ENCODE measurements around the gene DENND1B. TPM values are rescaled to one million over a fixed set of nuclear protein-coding genes. Genes with fewer than 3 reads are reported as not detected.

DENND1B gene
- polyA plus RNA-seq, 1 donor from 2014 or later, result 12.4 TPM

GRCh38 chr1:197619008-197619640 is 156.2 kb downstream of the DENND1B start:
- H2AFZ ChIP-seq (ENCODE audit: low read depth, low read length), result no peak overlapping the region
- H3K4me3 ChIP-seq (ENCODE audit: low read length), result no peak overlapping the region
- H4K20me1 ChIP-seq (ENCODE audit: insufficient read depth), result no peaks in the 10 kb centered on the region
- no peaks in the 10 kb centered on the region for H3K79me2 ChIP-seq (replicated peaks; ENCODE audit: insufficient read depth, low read length)
- no peaks in the 10 kb centered on the region for H3K36me3 ChIP-seq (ENCODE audit: insufficient read depth, low read length)
- no peak overlapping the region for H3K27ac ChIP-seq (ENCODE audit: low read length)
- H3K27me3 ChIP-seq (ENCODE audit: insufficient read depth, low read depth, low read length), result no peaks in the 10 kb centered on the region
- H3K9ac ChIP-seq (ENCODE audit: low read length), result no peak overlapping the region
- no peak overlapping the region for H3K4me2 ChIP-seq (ENCODE audit: low read length)
- no peaks in the 10 kb centered on the region for H3K9me2 ChIP-seq (ENCODE audit: insufficient read depth, low read length)
- no peaks in the 10 kb centered on the region for H3F3A ChIP-seq (ENCODE audit: insufficient read depth, low read length, poor library complexity, severe bottlenecking)
- no peaks in the 10 kb centered on the region for H3K9me3 ChIP-seq (ENCODE audit: low read length)
- TF ChIP-seq MXI1 (conservative IDR thresholded peaks at IDR 0.05; ENCODE audit: poor library complexity, severe bottlenecking), result no peak
- TF ChIP-seq REST (IDR thresholded peaks at IDR 0.05; ENCODE audit: borderline replicate concordance), result no peak
- no peak for TF ChIP-seq EZH2 (IDR thresholded peaks at IDR 0.05; ENCODE audit: borderline replicate concordance, insufficient read depth, low read length, poor library complexity, severe bottlenecking)
- TF ChIP-seq CTCF (IDR thresholded peaks at IDR 0.05; ENCODE audit: poor library complexity, severe bottlenecking), result peak; percentile 63
- peak; percentile 70 for TF ChIP-seq SMC3 (conservative IDR thresholded peaks at IDR 0.05; ENCODE audit: poor library complexity)
- TF ChIP-seq RAD21 (conservative IDR thresholded peaks at IDR 0.05), result peak; percentile 63
- no peak for TF ChIP-seq EP300 (conservative IDR thresholded peaks at IDR 0.05; ENCODE audit: poor library complexity, severe bottlenecking)
- TF ChIP-seq POLR2AphosphoS5 (IDR thresholded peaks at IDR 0.05), result no peak
- TF ChIP-seq TAF1 (IDR thresholded peaks at IDR 0.05; ENCODE audit: low read depth), result no peak

GRCh38 chr1:197618061-197618460 is 157.2 kb downstream of the DENND1B start:
- no peaks in the 10 kb centered on the region for H3K27me3 ChIP-seq (ENCODE audit: insufficient read depth, low read depth, low read length)
- no peak overlapping the region for H3K9ac ChIP-seq (ENCODE audit: low read length)
- no peaks in the 10 kb centered on the region for H4K20me1 ChIP-seq (ENCODE audit: insufficient read depth)
- no peaks in the 10 kb centered on the region for H3F3A ChIP-seq (ENCODE audit: insufficient read depth, low read length, poor library complexity, severe bottlenecking)
- H3K9me2 ChIP-seq (ENCODE audit: insufficient read depth, low read length), result no peaks in the 10 kb centered on the region
- TF ChIP-seq MXI1 (conservative IDR thresholded peaks at IDR 0.05; ENCODE audit: poor library complexity, severe bottlenecking), result no peak
- peak; percentile 50 for TF ChIP-seq POLR2AphosphoS5 (IDR thresholded peaks at IDR 0.05)
- no peak for TF ChIP-seq SMC3 (conservative IDR thresholded peaks at IDR 0.05; ENCODE audit: poor library complexity)
- H3K79me2 ChIP-seq (replicated peaks; ENCODE audit: insufficient read depth, low read length), result no peaks in the 10 kb centered on the region
- H3K4me2 ChIP-seq (ENCODE audit: low read length), result no peak overlapping the region
- H2AFZ ChIP-seq (ENCODE audit: low read depth, low read length), result no peak overlapping the region
- no peaks in the 10 kb centered on the region for H3K36me3 ChIP-seq (ENCODE audit: insufficient read depth, low read length)
- H3K4me3 ChIP-seq (ENCODE audit: low read length), result no peak overlapping the region
- H3K27ac ChIP-seq (ENCODE audit: low read length), result no peak overlapping the region
- no peaks in the 10 kb centered on the region for H3K9me3 ChIP-seq (ENCODE audit: low read length)

All from neural cell (in vitro differentiated cells).